GM21515 (cell line): Measurements from ENCODE around the gene MT1G.
A peak's percentile ranks its signal among the peaks of the same experiment; 100 is the strongest.
"Not testable (repeated sequence)": the region's sequence is repeated elsewhere in the genome, so short reads cannot be mapped to it uniquely, and the experiment has no call there.

Experiments used
- ATAC-seq: cut with Tn5 transposase; IDR thresholded peaks from one replicate; pipeline ENCODE4 v1.9.1; 2021; ENCODE audit not compliant: unreplicated experiment

The MT1G gene

GRCh38 chr16:56684926-56685590, 17.2 kb upstream of the MT1G start:
- ATAC-seq = no peak

GRCh38 chr16:56684256-56684925, 16.5 kb upstream of the MT1G start:
- ATAC-seq = no peak

GRCh38 chr16:56683424-56684172, 15.7 kb upstream of the MT1G start:
- no peak for ATAC-seq

DNA sequence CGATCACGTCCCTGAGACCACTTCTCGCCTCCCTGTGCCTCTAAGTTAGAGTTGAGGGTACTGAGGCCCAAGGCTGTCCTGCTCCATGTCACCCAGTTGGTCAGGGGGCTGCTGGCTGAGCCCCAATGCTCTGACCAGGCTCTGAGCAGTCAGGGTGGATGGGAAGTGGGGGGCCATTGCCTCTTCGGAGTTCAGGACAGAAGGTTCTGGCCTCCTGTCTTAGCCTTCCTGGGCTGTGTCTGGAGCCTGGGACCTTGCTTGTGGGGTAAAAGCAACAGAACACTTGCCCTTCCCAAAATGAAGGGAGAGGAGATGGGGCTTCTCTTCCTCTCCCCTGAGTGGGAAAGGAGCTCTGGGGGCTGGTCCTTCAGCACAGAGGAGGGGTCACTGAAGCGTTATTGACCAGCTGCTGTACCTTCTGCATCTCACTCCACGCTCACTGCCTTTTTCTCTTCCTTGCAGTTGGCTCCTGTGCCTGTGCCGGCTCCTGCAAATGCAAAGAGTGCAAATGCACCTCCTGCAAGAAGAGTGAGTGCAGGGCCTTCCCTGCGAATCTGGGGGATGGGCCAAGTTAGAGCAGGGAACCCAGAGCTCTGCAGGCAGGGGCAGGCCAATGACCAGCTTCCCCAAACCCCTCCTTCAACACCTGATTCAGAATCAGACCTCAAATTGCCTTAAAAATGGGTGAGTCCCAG, 15.0 kb upstream of the MT1G start:
- peak; percentile 8 for ATAC-seq

- peak; percentile 96 for ATAC-seq
Observed at GRCh38 chr16:56681939-56682702, 14.3 kb upstream of the MT1G start, which contains the start of gene MT1X. TSS of gene MT1X (plus strand) at chr16:56682470. CDS start at chr16:56682541, 71 bp downstream.

DNA sequence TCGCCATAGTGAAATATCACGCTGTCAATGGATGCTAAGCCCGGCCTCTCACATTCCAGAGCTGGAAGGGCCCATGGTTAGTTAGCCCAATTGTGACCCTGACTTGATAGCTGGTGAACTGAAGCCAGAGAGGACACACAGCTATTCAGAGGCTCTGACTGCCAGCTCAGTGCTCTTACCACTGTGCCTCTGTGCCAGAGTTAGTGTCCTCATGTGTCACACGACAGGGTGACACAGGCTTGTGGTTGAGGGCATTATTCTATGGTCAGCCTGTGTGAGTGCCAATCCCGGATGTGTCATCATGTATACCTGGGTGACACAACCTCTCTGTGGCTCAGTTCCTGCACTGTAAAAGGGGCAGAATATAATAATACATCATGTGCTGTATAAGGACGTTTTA, 12.0 kb upstream of the MT1G start:
- ATAC-seq = no peak

GRCh38 chr16:56679078-56679730, 11.3 kb upstream of the MT1G start:
- no peak for ATAC-seq

GRCh38 chr16:56677474-56677873, 9.6 kb upstream of the MT1G start:
- no peak for ATAC-seq

DNA sequence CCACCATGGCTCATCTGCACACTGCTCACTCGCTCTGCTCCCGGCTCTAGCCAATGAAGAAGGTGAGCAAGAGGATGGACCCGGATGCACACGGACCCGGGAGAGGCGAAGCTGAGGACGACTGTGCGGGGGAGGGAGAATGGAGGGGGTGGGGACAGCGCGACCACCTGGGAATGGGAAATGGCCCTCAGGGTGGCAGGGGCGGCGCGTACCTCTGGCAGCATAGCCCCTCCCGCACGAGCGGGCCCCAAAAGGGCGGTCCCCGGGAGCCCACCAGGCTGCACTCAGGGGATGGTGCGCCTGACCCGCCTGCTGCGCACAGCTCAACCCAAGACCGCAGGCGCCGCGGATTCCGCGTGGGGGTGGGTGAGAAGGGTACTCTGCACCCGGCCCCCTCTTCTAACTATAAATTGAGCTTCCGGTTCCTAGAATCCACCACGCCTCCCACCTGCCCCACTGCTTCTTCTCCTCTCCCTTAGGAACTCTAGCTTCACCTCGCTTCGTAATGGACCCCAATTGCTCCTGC, 7.9 kb upstream of the MT1G start:
- ATAC-seq = no peak

GRCh38 chr16:56674570-56674969, 6.7 kb upstream of the MT1G start:
- not testable (repeated sequence) for ATAC-seq

- no peak for ATAC-seq
Observed at GRCh38 chr16:56673921-56674320, 6.1 kb upstream of the MT1G start.

GRCh38 chr16:56672761-56673536, 5.1 kb upstream of the MT1G start:
- ATAC-seq = no peak

GRCh38 chr16:56672171-56672570, 4.3 kb upstream of the MT1G start:
- ATAC-seq = not testable (repeated sequence)

- not testable (repeated sequence) for ATAC-seq
Observed at GRCh38 chr16:56671691-56672090, 3.8 kb upstream of the MT1G start.

GRCh38 chr16:56670620-56670934, 2.7 kb upstream of the MT1G start:
- no peak for ATAC-seq

GRCh38 chr16:56669840-56670619, 2.2 kb upstream of the MT1G start:
- no peak for ATAC-seq

DNA sequence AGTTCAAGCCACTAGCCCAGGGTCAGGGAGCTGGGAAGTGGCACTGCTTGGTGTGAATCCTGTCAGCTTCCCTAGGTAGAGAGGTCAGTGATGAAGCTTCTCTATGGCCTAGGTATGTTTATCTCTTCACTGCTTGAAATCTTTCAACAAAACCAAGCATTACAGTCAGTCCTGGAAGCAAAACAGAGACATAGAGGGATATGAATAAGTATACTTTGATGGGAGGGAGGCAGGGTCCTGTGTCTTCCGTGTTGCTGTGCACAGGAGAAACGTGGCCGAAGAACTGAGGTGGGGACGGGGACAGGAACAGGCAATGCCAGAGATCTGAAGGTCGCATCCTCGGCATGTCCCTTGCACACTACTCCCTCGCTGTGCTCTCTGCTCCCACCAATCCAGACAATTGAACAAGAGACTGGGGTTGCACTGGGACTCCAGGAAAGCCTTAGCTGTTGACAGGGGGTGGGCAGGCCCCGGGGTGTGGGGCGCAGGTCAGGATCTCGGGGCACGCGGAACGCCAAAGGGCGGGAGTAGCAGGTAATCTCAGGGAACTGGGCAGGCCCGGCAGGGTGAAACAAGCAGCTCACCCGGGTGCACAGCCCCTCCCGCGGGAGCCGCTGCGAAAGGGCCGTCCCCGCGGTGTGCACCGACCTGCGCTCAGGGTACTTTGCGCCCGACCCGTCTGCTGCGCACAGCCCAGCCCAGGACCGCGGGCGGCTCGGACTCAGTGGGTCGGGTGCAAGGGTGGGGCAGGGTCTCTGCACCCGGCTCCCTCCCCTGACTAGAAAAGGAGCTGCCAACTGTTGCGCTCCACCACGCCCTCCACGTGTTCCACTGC, 1.4 kb upstream of the MT1G start, which contains the start of gene MT1H:
Gene MT1H, plus strand, starts transcription at position 810 of the 835 bp plus-strand sequence. CDS start 71 bp downstream, outside the sequence.
- no peak for ATAC-seq
